DOHH2 (cell line): ENCODE results near the gene SMPDL3A.

Experiments used
- H3F3A ChIP-seq: fragments of 200-600 bp; sonication (generic), shearing (Covaris generic); 2 replicates; pipeline ENCODE4 v1.6.0; 2016; ENCODE audit warnings: antibody characterized with exemption, mild to moderate bottlenecking; ENCODE audit not compliant: control insufficient read depth, insufficient read depth
- H3K27ac ChIP-seq: fragments of 200-600 bp; sonication (generic); 2 replicates; pipeline ENCODE4 v1.5.1; 2014; ENCODE audit warnings: low read depth, mild to moderate bottlenecking, low read length, moderate library complexity
- H3K27me3 ChIP-seq: fragments of 200-600 bp; sonication (generic); 2 replicates; pipeline ENCODE4 v1.6.1; 2014; ENCODE audit warnings: mild to moderate bottlenecking, low read length, mixed read lengths; ENCODE audit not compliant: control insufficient read depth
- H3K36me3 ChIP-seq: fragments of 200-600 bp; sonication (generic); 2 replicates; pipeline ENCODE4 v1.6.1; 2014; ENCODE audit warnings: mild to moderate bottlenecking, low read length, moderate library complexity, mixed read lengths; ENCODE audit not compliant: control insufficient read depth
- H3K4me1 ChIP-seq: fragments of 200-600 bp; sonication (generic); 2 replicates; pipeline ENCODE4 v1.6.1; 2014; ENCODE audit warnings: mild to moderate bottlenecking, low read length, mixed read lengths; ENCODE audit not compliant: control insufficient read depth
- H3K4me2 ChIP-seq: fragments of 200-600 bp; sonication (generic); 2 replicates; pipeline ENCODE4 v1.6.0; 2014; ENCODE audit warnings: mild to moderate bottlenecking, low read length, moderate library complexity
- H3K4me3 ChIP-seq: fragments of 200-600 bp; sonication (generic); 2 replicates; pipeline ENCODE4 v1.5.1; 2014; ENCODE audit warnings: mild to moderate bottlenecking, low read length, mixed read lengths
- H3K79me2 ChIP-seq: fragments of 200-600 bp; sonication (generic); 2 replicates; pipeline ENCODE4 v1.6.1; 2014; ENCODE audit warnings: mild to moderate bottlenecking, low read length, mixed read lengths; ENCODE audit not compliant: control insufficient read depth
- H3K9me2 ChIP-seq: fragments of 200-600 bp; sonication (generic); replicated peaks from 2 replicates; pipeline ENCODE4 v1.6.1; 2014; ENCODE audit warnings: mild to moderate bottlenecking, low read length, mixed read lengths; ENCODE audit not compliant: control insufficient read depth
- H3K9me3 ChIP-seq: fragments of 200-600 bp; sonication (generic); 2 replicates; pipeline ENCODE4 v1.6.1; 2014; ENCODE audit warnings: antibody characterized with exemption, low read length, mixed read lengths; ENCODE audit not compliant: control insufficient read depth, insufficient read depth
- H4K20me1 ChIP-seq: fragments of 200-600 bp; sonication (generic); 2 replicates; pipeline ENCODE4 v1.6.0; 2014; ENCODE audit warnings: low read depth, mild to moderate bottlenecking, antibody characterized with exemption, low read length, moderate library complexity; ENCODE audit not compliant: control insufficient read depth, insufficient read depth
- CTCF ChIP-seq: fragments of 200-600 bp; sonication (generic); IDR thresholded peaks from one replicate; pipeline ENCODE4 v1.5.1; 2014; ENCODE audit warnings: antibody characterized with exemption, mild to moderate bottlenecking, low read depth, low read length; ENCODE audit not compliant: poor library complexity, severe bottlenecking
- EZH2phosphoT487 ChIP-seq: fragments of 200-600 bp; sonication (generic); IDR thresholded peaks from 2 replicates; pipeline ENCODE4 v1.6.1; 2017; ENCODE audit warnings: borderline replicate concordance, mild to moderate bottlenecking, antibody characterized with exemption, low read length, moderate library complexity, mixed read lengths

Gene SMPDL3A

GRCh38 chr6:122749451-122750050, 39.5 kb upstream of the SMPDL3A start:
- Histone ChIP-seq H3K27me3 (no peaks in the 10 kb centered on the region), H3K9me3 (no peaks in the 10 kb centered on the region), H4K20me1 (no peaks in the 10 kb centered on the region), H3K36me3 (no peaks in the 10 kb centered on the region), H3K9me2 (no peaks in the 10 kb centered on the region), H3K27ac (no peak overlapping the region), H3K4me3 (no peak overlapping the region), H3K4me1 (no peaks in the 10 kb centered on the region), H3K4me2 (no peak overlapping the region), H3K79me2 (no peaks in the 10 kb centered on the region), H3F3A (no peaks in the 10 kb centered on the region)
- no peak for TF ChIP-seq EZH2phosphoT487
- no peak for TF ChIP-seq CTCF

GRCh38 chr6:122751326-122751725, 37.7 kb upstream of the SMPDL3A start:
- Histone ChIP-seq H3K27ac (no peak overlapping the region), H3K27me3 (no peaks in the 10 kb centered on the region), H3K9me3 (no peaks in the 10 kb centered on the region), H3K4me3 (no peak overlapping the region), H3K9me2 (no peaks in the 10 kb centered on the region), H3K79me2 (no peaks in the 10 kb centered on the region), H3K4me2 (no peak overlapping the region), H3K4me1 (no peaks in the 10 kb centered on the region), H3K36me3 (no peaks in the 10 kb centered on the region), H4K20me1 (no peaks in the 10 kb centered on the region), H3F3A (no peaks in the 10 kb centered on the region)
- TF ChIP-seq EZH2phosphoT487 (no peak), CTCF (no peak)

DNA sequence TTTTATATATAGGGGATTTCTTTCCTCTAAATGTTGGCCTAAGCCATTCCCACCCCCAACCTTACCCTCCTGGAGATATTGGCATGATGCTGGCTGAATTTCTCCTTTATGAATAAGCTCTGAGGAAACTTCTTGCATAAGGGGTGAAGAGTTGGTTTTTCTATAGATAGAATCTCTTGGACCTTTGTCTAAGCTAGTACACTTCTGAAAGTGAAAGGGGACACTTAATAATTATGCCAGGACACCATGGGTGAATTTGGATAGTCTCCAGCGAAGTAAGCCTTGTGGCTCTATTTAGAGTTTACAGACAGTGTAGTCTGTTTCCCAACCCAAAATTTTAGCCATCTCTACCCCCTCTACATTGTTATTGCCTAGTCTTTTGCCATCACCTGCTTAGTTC, 36.6 kb upstream of the SMPDL3A start:
- Histone ChIP-seq H3K27me3 (no peaks in the 10 kb centered on the region), H3F3A (no peaks in the 10 kb centered on the region), H3K9me3 (no peaks in the 10 kb centered on the region), H3K36me3 (no peaks in the 10 kb centered on the region), H3K9me2 (no peaks in the 10 kb centered on the region), H4K20me1 (no peaks in the 10 kb centered on the region), H3K4me3 (no peak overlapping the region), H3K79me2 (no peaks in the 10 kb centered on the region), H3K27ac (no peak overlapping the region), H3K4me2 (no peak overlapping the region), H3K4me1 (no peaks in the 10 kb centered on the region)
- no peak for TF ChIP-seq CTCF
- no peak for TF ChIP-seq EZH2phosphoT487
